ENCODE measurements around the gene TRIM43. TPM values are rescaled to one million over a fixed set of nuclear protein-coding genes. Genes with fewer than 3 reads are reported as not detected.
"Not testable (repeated sequence)": the region's sequence is repeated elsewhere in the genome, so short reads cannot be mapped to it uniquely, and the experiment has no call there.

Gene TRIM43
- total RNA-seq, 1 donor from 2014 or later = not detected

- not testable (repeated sequence) for H3K4me3 ChIP-seq (ENCODE audit: low read depth, low read length); DNase-seq (ENCODE audit: low read depth)
These were observed 53.5 kb downstream of the TRIM43 start for GRCh38 chr2:95645312-95645711.

GRCh38 chr2:95646274-95646994 is 54.6 kb downstream of the TRIM43 start:
- DNase-seq (ENCODE audit: low read depth); H3K4me3 ChIP-seq (ENCODE audit: low read depth, low read length): not testable (repeated sequence)

DNA sequence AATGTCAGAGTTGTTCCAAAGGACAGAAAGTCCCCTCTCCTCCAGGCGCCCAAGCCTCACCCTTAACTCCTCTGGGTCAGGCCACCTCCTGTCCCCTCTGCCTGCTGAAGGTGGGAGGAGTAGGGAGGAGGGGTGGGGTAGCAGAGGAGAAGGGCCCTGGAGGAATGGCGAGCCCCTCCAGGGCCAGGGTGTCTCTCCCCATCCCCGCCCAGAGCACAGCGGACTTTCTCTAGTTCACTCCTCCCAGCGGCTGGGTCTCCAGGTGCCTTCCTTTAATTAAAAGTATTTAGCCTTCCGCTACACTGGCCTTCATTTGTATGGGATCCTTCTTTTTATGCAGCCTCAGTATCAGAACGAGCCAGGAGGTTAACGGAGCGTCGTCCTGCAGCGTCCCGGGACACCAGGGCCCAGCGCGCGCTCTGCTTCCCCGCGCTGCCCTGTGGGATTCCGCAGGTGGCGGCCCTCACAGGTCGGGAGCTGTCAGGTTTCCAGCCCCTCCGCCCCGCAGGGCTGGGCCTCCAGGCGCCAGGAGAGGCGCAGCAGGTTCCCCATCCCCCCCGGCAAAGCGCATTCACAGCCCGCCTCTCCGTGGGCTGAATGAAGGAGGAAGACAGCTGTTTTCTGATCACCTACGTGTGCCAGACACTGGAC is 57.2 kb downstream of the TRIM43 start:
- H3K4me3 ChIP-seq (ENCODE audit: low read depth, low read length); DNase-seq (ENCODE audit: low read depth): not testable (repeated sequence)

Other genes with a start within 250 kb of the TRIM43 start
- 31.4 and 32.5 TPM in 2 replicates for gene FAHD2A, start 189.3 kb upstream of the TRIM43 start, total RNA-seq
- not detected in 2 replicates for gene TRIM43B, start 107.2 kb upstream of the TRIM43 start, total RNA-seq

All from epithelial cell of proximal tubule (primary cell).